Caco-2 (cell line): ENCODE results near the gene MYO16. TPM values are rescaled to one million over a fixed set of nuclear protein-coding genes. Genes with fewer than 3 reads are reported as not detected.

Experiments used
- BruUV-seq: library from RNA; stranded (reverse); fragments of 400-500 nt; replicated peaks from 2 replicates; lab custom pipeline; 2021; lab: Mats Ljungman, UMichigan
- CTCF ChIA-PET: fragments of 300-600 bp; sonication (Branson Sonifier 250); formaldehyde crosslinking; loops from one replicate; lab custom pipeline; 2022; ENCODE audit warnings: antibody characterized with exemption; lab: Charles Lee
- POLR2A ChIA-PET: fragments of 300-600 bp; sonication (Branson Sonifier 250); formaldehyde crosslinking; loops from one replicate; lab custom pipeline; 2022; ENCODE audit warnings: antibody characterized with exemption; lab: Charles Lee
- DNase-seq, 2 experiments: peaks; one replicate each; pipeline versions ENCODE4 v3.0.0 to v3.0.0-alpha.2; 2020 to 2022
- H3K27me3 ChIP-seq: replicated peaks from 2 replicates; pipeline ENCODE4 v1.6.0; 2011; ENCODE audit warnings: low read length; ENCODE audit not compliant: control insufficient read depth, insufficient read depth
- H3K36me3 ChIP-seq: 2 replicates; pipeline ENCODE4 v1.5.1; 2011; ENCODE audit warnings: low read length; ENCODE audit not compliant: control insufficient read depth, insufficient read depth
- H3K4me1 ChIP-seq: fragments of 250-450 bp; sonication (Bioruptor Pico); 2 replicates; pipeline ENCODE4 v1.5.1; 2020; ENCODE audit warnings: mild to moderate bottlenecking
- H3K4me3 ChIP-seq: 2 replicates; pipeline ENCODE4 v1.5.1; 2011; ENCODE audit warnings: low read depth, mild to moderate bottlenecking, control low read depth, low read length
- H3K9me3 ChIP-seq: fragments of 250-450 bp; sonication (Bioruptor Pico); 2 replicates; pipeline ENCODE4 v1.5.1; 2020; ENCODE audit warnings: mild to moderate bottlenecking, moderate library complexity
- H3K27ac Mint-ChIP-seq: one replicate; pipeline ENCODE4 v1.8.0; 2022; ENCODE audit warnings: mixed read lengths; ENCODE audit not compliant: unreplicated experiment
- H3K27me3 Mint-ChIP-seq: one replicate; pipeline ENCODE4 v1.8.0; 2022; ENCODE audit warnings: mixed read lengths; ENCODE audit not compliant: insufficient read depth, unreplicated experiment
- H3K36me3 Mint-ChIP-seq: one replicate; pipeline ENCODE4 v1.8.0; 2022; ENCODE audit warnings: mild to moderate bottlenecking, mixed read lengths; ENCODE audit not compliant: insufficient read depth, unreplicated experiment
- H3K4me1 Mint-ChIP-seq: one replicate; pipeline ENCODE4 v1.8.0; 2022; ENCODE audit warnings: low read depth, mixed read lengths; ENCODE audit not compliant: unreplicated experiment
- H3K4me3 Mint-ChIP-seq: one replicate; pipeline ENCODE4 v1.8.0; 2022; ENCODE audit warnings: mild to moderate bottlenecking, moderate library complexity, mixed read lengths; ENCODE audit not compliant: unreplicated experiment
- H3K9me3 Mint-ChIP-seq: one replicate; pipeline ENCODE4 v1.8.0; 2022; ENCODE audit warnings: mixed read lengths; ENCODE audit not compliant: unreplicated experiment
- CTCF ChIP-seq, 2 experiments: fragments of 200-600 bp in 1 of 2; IDR thresholded peaks; 1 replicate in 1 of 2; 2 replicates in 1 of 2; pipeline versions ENCODE4 v1.5.1 to v1.8.0; 2011 to 2022; ENCODE audit warnings: antibody characterized with exemption in 1 of 2, control low read depth in 1 of 2, inconsistent platforms in 1 of 2, low read depth in 1 of 2, low read length in 1 of 2, mild to moderate bottlenecking in 1 of 2, moderate library complexity in 1 of 2; ENCODE audit not compliant: insufficient read depth in 1 of 2, severe bottlenecking in 1 of 2, unreplicated experiment in 1 of 2
- intact Hi-C: fragments of 100-400 bp; cut with micrococcal nuclease; formaldehyde crosslinking; loops from one replicate; pipeline ENCODE4 v1.10.0; 2022; ENCODE audit not compliant: unreplicated experiment
- total RNA-seq: library from RNA; stranded (reverse); gene quantifications from 2 replicates; pipeline ENCODE4 v1.2.3, GENCODE V29; 2022

The MYO16 gene
- total RNA-seq, 1 experiment from 2014 or later: not detected

DNA sequence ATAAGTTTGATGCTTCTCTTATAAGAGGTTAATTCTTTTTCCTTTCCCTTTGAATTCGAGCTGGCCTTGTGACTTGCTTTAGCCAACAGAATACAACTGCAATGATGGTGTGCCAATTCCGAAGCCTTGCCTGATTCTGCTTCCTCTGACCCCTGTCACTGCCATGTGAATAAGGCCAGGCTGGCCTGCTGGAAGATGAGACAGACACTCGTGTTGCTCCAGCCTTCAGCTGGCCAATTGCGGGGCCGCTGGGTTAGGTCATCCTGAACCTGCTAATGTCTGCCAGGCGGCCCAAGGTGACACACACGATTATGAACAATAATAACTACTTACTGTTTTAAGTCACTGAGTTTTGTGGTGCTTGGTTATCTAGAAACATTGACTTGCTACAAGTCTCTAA lies 352.0 kb downstream of the MYO16 start:
- no peak overlapping the region for H3K4me3 ChIP-seq
- no peaks in the 10 kb centered on the region for H3K36me3 ChIP-seq
- Mint-ChIP-seq H3K27me3 (peaks cover 20% of the 10 kb centered on the region), H3K9me3 (peaks cover 10% of the 10 kb centered on the region), H3K27ac (no peak overlapping the region), H3K4me3 (no peak overlapping the region), H3K4me1 (no peaks in the 10 kb centered on the region), H3K36me3 (no peaks in the 10 kb centered on the region)
- POLR2A ChIA-PET: no interaction called here
- no peaks in the 10 kb centered on the region; the same call in 1 of the 2 replicates for H3K27me3 ChIP-seq
- H3K9me3 ChIP-seq: no peaks in the 10 kb centered on the region
- intact Hi-C loops: no loop called here
- BruUV-seq: no TSS peak
- H3K4me1 ChIP-seq: no peaks in the 10 kb centered on the region
- CTCF ChIA-PET: no interaction called here
- TF ChIP-seq CTCF (IDR thresholded peaks at IDR 0.05; ENCODE audit: insufficient read depth in 1 of 2, low read depth in 1 of 2, low read length in 1 of 2, severe bottlenecking in 1 of 2, unreplicated experiment in 1 of 2): no peak
- DNase-seq: no peak

DNA sequence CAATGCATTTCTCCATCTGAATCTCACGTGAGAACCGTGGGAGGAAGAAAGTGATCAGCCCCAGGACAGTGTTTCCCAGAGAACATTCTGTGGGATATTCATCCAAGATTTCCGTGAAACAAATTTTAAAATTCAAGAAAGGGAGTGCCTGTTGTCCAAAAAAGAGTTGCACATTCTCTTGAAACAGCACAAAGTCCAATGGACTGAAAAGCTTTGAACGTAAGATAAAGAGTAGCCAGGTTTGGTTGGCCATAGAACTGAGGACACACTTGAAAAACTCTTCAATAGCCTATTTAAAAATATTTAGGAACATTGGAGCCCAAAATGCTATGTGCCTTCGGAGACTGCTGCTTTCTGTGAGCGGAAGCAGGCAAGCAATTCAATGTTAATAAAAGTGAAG lies 353.9 kb downstream of the MYO16 start:
- no peaks in the 10 kb centered on the region for H3K4me1 Mint-ChIP-seq

DNA sequence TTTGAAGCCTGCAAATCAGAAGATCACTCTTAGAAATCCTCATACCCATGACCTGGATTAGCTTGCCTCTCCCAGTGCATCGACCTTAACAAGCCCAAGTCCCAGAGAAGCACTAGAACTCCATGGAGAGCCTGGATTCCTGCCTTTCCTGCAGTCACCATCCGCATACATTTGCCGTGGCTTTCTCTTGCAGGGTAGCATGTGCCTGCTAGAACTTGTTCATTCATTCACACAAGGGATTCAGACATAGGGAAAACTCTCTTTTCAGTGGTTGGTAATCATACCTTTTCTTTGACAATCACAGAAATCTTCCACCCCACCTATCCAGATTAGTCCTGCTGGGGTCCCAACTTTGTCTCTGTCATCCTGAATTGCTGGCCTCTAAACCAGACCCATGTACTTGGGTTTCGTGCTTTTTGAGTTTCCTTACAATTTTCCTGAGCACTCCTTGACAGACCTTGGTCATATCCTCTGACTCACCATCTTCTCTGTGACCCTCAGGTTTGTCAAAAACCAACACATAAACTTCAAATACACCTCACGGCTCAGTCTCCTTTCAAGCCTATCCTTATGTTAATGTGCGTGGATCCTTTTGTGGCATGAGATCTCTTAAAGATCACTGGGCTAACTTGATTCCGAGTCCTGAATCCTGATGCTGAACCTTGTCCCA lies 355.0 kb downstream of the MYO16 start:
- Mint-ChIP-seq H3K4me1 (no peaks in the 10 kb centered on the region), H3K27me3 (peaks cover 8% of the 10 kb centered on the region), H3K4me3 (no peak overlapping the region), H3K27ac (no peak overlapping the region), H3K9me3 (peaks cover 10% of the 10 kb centered on the region), H3K36me3 (no peaks in the 10 kb centered on the region)
- no peak for TF ChIP-seq CTCF (IDR thresholded peaks at IDR 0.05; ENCODE audit: insufficient read depth in 1 of 2, low read depth in 1 of 2, low read length in 1 of 2, severe bottlenecking in 1 of 2, unreplicated experiment in 1 of 2)
- Histone ChIP-seq H3K4me1 (no peaks in the 10 kb centered on the region), H3K27me3 (no peaks in the 10 kb centered on the region; the same call in 1 of the 2 replicates), H3K4me3 (no peak overlapping the region), H3K36me3 (no peaks in the 10 kb centered on the region), H3K9me3 (no peaks in the 10 kb centered on the region)
- ChIA-PET CTCF (no interaction called here), POLR2A (no interaction called here)
- BruUV-seq: no TSS peak
- DNase-seq: no peak
- intact Hi-C loops: no loop called here

More for the DNA sequence above, 353.9 kb downstream of the MYO16 start:
- TF ChIP-seq CTCF (IDR thresholded peaks at IDR 0.05; ENCODE audit: insufficient read depth in 1 of 2, low read depth in 1 of 2, low read length in 1 of 2, severe bottlenecking in 1 of 2, unreplicated experiment in 1 of 2): no peak
- Mint-ChIP-seq H3K36me3 (no peaks in the 10 kb centered on the region), H3K9me3 (peaks cover 10% of the 10 kb centered on the region), H3K4me3 (no peak overlapping the region), H3K27me3 (peaks cover 10% of the 10 kb centered on the region), H3K27ac (no peak overlapping the region)
- intact Hi-C loops: no loop called here
- BruUV-seq: no TSS peak
- Histone ChIP-seq H3K4me1 (no peaks in the 10 kb centered on the region), H3K9me3 (no peaks in the 10 kb centered on the region), H3K4me3 (no peak overlapping the region), H3K36me3 (no peaks in the 10 kb centered on the region), H3K27me3 (no peaks in the 10 kb centered on the region; the same call in 1 of the 2 replicates)
- POLR2A ChIA-PET: no interaction called here
- CTCF ChIA-PET: no interaction called here
- no peak for DNase-seq
